Esophagus muscularis mucosa (tissue), 4 donors: ENCODE measurements around the gene EPB42.

Experiments
- CTCF ChIP-seq, 3 experiments: fragments of 200-600 bp in 2 of 3; fragments of 450-650 bp in 1 of 3; sonication (generic) in 2 of 3; IDR thresholded peaks; one replicate each; pipeline ENCODE4 v1.5.1; 2017 to 2019; ENCODE audit warnings: antibody characterized with exemption in 3 of 3, mild to moderate bottlenecking in 2 of 3, moderate library complexity in 1 of 3
- EP300 ChIP-seq: sonication (generic); formaldehyde crosslinking; IDR thresholded peaks from one replicate; pipeline ENCODE4 v1.6.1; 2017; ENCODE audit warnings: antibody characterized with exemption
- POLR2A ChIP-seq: fragments of 450-650 bp; IDR thresholded peaks from one replicate; pipeline ENCODE4 v1.6.1; 2017; ENCODE audit warnings: antibody characterized with exemption, moderate library complexity, mild to moderate bottlenecking, low read depth
- POLR2AphosphoS5 ChIP-seq, 2 donors: sonication (generic); formaldehyde crosslinking; IDR thresholded peaks; one replicate each; pipeline ENCODE4 v1.6.1; 2017; ENCODE audit warnings: antibody characterized with exemption in 2 of 2

GRCh38 chr15:43235536-43235935 lies 14.7 kb upstream of the EPB42 start:
- no peak for TF ChIP-seq CTCF (IDR thresholded peaks at IDR 0.05)
- TF ChIP-seq POLR2A, result no peak
- TF ChIP-seq POLR2AphosphoS5 (IDR thresholded peaks at IDR 0.05), result no peak
- no peak for TF ChIP-seq EP300
